Measurements from ENCODE around the gene EBLN2.

The EBLN2 gene

DNA sequence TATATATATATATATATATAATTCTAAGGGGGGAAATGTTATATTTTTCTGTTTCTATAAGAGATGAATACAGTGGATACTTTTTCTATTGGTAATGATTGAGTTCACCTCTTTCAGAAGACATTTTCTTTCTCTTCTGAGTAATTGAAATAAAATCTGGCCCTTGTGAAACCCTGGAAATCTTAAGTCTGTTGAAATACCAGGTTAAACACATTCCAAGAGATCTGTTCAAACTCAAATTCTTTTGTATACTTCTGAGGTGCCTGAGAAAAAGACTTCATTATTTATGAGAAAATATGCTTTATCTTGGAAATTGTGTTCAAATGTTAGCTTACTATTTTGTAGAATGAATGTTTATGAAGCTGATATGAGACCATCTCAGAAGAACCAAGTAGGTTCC lies 4.8 kb downstream of the EBLN2 start:
- DNase-seq (ENCODE audit: low read depth), result peak; percentile 82

DNA sequence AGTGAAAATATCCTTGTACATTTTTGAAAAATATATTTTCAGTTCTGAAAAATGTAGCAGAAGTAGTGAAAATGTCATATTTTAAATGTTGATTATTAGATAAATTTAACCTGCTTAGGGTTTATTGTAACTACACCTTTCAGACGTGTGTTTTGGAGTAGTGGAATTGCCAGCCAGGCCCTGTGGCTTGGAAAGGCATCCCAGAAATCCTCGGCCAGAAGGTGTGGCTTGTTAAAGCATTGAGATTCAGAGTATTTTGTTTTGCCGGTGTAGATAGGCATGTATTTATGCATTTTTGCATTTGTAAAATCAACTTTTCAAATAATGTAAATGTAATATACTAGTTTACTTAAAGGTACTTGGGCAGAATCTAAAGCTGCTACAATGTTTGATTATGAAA lies 7.0 kb downstream of the EBLN2 start:
- DNase-seq (ENCODE audit: low read depth), result peak; percentile 19

DNA sequence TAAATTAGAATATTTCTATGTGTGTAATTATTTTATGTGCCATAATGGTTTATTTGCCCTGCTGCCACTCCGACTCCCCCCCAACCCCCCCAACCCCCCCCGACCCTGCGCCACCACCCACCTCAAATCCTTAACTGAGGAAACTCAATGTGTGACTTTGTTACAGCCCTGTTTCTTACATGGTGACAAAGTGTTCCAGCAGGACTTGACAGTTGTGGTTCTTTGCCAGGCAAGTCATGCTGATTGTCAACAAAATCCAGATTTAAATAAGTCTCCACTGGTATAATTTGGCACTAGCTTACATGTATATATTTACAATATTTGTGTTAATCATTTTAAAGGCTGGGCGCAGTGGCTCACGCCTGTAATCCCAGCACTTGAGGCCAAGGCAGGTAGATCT lies 7.7 kb downstream of the EBLN2 start:
- no peak for DNase-seq (ENCODE audit: low read depth)

DNA sequence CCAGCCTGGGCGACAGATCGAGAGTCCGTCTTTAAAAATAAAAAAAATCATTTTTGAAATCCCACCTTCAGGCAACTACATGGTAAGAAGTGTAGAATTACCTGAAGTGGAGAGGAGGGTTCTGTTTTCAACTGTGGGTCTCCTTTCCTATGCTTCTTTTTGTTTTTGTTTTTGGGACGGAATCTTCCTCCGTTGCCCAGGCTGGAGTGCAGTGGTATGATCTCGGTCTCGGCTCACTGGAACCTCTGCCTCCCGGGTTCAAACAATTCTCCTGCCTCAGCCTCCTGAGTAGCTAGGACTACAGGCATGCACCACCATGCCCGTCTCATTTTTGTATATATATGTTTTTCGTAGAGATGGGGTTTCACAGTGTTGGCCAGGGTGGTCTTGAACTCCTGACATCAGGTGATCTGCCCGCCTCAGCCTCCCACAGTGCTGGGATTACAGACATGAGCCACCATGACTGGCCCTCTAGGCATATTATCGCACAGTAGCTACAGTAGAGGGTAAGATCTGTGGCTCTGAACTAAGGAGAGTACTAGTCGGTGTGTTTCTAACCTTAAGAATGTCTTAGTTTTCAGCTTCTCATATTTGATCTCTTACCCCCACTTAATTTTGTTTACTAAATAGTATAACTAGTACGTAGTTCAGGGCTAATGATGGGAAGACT lies 8.5 kb downstream of the EBLN2 start:
- DNase-seq (ENCODE audit: low read depth), result no peak

DNA sequence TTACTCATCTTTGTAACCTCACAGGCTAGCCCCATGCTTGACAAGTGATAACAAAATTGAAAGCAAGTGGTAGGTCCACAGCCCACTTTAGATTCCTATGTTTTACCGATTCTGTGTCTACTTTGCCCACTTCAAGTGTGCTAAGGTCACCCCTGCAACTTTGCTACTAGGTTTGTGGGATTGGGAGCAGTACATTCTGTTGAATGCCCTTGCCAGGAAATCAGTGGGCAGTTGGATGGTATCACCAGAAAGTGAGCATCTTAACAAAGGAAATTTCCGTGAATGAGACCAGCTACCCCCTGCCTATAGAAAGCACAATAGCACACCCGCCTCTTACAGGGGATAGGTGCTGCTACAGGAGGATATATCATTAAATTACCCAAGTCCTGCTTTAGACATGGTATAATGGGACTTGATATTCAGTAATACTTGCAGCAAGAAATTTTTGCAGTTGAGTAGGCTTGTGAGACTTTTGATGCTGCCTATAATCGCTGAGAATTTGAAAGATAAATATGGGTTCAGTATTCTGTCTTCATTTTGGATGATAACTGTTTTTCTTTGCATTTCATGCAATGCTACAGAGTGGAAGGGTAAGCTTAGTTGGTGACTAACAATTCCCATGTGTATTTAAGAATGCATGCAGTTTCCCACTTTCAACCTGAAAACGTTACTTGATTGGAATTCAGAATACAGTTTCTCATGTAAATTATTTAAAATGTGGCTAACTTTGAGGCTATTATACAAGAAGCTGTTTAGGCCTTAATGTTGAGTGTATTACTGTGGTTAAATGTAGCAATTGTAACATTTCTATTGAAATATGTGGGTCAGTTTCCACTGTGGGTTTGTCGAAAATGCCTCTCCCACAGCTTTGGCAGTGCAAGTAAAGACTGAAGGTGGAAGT lies 9.5 kb downstream of the EBLN2 start:
- peak; percentile 90 for DNase-seq (ENCODE audit: low read depth)

DNA sequence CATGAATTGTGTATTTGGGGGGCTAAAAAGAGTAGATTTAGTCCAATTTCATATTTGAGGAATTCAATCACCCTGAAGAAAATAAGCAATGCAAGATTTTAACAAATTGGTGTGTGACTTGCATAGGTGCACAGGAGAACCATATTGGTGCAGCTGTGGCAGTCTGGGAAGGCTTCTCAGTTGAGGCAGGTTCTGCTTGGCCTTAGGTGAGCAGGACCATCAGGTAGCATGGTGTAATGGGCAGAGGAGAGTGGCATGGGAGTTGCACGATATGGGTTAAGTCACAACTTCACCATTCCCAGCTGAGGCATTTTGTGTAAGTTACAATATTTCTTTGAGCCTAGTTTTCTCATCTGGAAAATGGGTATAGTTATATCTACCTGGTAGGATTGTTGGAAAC lies 10.5 kb downstream of the EBLN2 start:
- no peak for DNase-seq (ENCODE audit: low read depth)

DNA sequence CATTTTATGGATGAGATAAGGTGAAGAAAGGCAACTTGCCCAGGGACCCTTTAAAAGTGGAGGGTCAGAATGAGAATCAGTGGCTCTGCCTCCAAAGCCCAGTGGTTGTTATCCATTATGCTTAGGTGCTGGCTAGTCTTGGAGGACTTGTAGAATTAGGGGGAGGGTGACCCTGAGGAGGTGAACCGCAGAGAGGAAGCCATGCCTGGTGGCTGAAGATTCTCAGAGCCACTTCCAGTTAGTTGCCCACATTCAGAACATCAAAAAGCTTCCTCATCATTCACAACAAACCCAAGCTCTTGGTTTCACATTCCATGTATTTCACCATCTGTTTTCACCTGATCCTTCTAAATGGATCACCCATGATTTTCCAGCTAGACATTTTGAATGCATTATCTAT lies 11.2 kb downstream of the EBLN2 start:
- DNase-seq (ENCODE audit: low read depth), result peak; percentile 58

DNA sequence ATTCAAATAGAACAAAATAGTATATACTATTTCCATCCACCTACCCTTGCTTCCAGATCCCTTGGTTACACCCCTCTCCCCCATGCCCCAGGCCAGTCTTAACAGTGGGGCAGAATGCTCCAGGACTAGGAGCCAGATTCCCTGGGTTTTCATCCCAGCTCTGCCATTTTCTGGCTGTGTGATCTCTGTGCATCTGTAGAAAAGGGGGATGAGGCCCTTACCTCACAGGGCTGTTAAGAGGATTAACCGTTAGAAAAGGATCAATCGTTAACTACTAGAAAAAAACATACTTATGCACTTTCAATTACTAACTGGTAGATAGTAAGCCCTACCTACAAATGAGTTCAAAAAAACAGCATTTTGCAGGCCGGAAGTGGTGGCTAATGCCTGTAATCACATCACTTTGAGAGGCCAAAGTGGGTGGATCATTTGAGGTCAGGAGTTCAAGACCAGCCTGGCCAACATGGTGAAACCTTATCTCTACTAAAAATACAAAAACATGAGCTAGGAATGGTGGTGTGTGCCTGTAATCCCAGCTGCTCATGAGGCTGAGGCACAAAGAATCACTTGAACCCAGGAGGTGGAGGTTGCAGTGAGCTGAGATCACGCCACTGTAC lies 11.7 kb downstream of the EBLN2 start:
- DNase-seq (ENCODE audit: low read depth), result peak; percentile 62

DNA sequence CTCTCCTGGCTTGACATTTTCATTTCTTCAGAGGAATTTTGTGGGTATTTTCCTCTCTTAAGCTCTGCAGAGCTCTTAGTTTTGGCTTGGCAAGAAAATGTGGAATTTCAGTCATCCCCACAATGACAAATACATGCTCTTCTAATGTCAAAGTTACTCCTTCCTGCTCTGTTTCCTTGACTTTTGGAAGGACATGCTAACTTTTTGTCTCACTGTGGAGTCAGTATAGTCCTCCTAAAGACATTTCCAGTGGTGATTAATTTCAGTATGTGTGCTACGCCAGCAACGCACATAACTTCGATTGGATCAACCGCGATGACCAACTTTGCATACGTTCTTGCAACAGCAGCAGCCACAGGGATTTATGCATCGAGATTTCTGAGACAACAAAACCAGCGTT lies 13.3 kb downstream of the EBLN2 start:
- peak; percentile 90 for DNase-seq (ENCODE audit: low read depth)

DNA sequence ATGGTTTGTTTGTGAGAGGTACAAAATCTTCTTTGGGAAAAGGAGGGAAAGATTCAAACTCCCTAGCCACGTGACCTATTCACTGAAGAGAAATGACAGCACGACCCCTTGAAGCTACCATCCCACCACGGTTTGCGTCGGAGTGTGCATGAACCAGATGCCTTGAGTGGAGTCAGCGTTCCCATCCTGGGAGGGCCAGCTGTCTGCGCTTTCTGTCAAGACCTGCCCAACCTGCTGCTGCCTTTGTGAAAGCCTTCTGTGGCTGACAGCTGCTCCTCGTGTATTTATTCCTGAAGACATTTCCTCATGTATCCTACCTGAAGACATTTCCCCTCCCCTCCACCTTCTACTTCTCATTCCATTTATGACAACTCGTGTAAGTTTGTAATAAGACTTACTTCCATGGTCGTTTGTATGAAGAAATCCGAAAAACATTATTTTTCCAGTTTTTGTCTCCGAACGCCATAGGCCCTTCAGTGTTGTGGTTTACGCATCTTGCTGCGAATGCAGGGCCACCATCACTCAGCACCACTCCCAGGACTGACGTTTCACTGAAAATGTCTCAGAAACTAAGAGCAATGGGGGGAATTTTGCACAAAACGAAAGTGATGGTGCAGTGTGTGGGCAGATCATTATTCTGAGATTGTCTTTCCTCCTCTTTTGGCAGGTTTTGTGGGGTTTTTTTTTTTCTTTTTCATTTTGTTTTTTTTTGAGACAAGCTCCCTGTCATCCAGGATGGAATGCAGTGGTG lies 18.9 kb downstream of the EBLN2 start:
- DNase-seq (ENCODE audit: low read depth), result peak; percentile 11

DNA sequence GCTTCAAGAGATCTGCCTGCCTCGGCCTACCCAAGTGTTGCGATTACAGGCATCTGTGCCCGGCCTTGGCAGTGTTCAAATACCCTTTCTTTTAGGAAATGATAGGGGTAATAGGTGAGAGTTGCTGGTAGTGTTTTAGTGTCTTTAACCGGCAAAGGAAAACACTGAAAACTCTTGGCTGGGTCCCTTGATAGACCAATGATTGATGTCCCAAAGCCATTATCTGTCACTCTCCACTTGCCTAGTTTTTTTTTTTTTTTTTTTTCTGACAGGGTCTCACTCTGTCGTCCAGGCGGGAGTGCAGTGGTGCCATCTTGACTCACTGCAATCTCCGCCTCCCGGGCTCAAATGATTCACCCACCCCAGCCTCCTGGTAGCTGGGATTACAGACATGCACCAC lies 19.7 kb downstream of the EBLN2 start:
- no peak for DNase-seq (ENCODE audit: low read depth)

DNA sequence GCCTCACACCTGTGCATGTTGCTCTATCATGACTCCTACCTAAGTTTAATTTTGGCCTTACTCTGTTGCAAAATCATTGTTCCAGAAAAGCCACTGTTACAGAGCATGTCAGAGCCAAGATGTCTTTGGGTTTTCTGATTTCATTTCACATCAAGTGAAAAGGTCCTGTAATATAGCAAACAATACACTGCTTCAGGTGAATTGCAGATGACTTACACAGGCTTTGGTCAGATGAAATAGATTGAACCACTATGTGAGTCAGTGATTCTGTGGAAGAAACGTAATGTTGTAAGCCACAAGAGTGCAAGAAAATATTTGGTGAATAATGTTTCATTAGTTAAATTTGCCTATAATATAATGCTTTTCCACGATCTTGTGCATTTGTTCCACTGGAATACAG lies 22.7 kb downstream of the EBLN2 start:
- peak; percentile 26 for DNase-seq (ENCODE audit: low read depth)

DNA sequence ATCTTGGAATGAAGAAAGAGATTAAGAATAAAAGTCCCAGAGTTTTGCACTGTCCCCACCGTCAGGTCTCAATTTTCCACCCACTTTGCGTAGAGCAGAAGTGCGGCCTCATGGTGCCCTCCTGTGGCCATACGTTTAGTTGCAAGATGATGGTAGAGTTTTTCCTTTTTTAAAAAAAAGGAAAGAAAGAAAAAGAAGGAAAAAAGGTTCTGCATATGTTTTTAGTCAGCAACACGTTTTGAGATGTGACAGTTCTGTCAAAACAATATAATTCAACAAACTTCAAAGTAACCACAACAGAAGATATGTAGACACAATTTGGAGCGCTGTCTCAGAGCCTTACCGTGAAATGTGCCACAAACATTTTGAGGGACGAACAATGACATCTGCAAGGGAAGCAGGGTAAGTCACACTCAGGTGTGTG lies 24.6 kb downstream of the EBLN2 start:
- DNase-seq (ENCODE audit: low read depth), result peak; percentile 26

DNA sequence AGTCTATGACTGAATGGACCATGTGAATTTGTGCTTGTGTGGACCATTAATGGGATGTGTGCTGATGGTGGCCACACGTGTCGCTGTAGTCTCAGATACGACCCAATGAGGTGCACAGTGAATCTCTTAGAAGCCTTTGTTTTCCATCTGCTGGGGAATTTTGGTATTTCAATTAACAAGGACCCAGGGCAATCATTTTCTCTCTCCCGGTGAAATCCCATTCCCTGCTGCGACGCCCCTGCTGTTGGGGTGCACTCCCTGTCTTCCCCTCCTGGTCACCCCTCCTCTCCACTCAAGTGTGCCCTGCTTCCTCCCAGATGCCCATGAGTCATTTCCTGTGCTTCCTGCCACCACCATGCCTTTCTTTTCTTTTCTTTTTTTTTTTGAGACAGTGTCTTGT lies 32.7 kb downstream of the EBLN2 start:
- DNase-seq (ENCODE audit: low read depth), result peak; percentile 23

DNA sequence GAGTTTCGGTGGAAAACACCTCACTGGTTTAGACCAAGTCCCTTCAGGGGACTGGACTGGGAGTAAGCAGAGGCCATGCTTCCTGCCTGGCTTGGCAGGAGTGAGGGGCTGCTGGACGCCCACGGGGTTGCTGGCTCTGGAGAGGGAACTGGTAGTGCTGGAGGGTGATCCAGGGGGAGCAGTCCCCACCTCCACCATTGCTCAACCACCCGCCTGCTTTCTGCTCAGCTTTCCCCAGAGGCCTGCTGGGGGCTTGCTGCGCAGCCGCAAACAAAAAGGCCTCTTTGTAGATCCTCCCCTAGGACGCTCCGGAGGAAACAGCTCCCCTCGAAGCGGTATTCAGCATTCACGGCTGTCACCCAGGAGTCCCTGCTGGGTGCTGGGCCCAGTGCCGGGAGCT lies 33.5 kb downstream of the EBLN2 start:
- peak; percentile 27 for DNase-seq (ENCODE audit: low read depth)

DNA sequence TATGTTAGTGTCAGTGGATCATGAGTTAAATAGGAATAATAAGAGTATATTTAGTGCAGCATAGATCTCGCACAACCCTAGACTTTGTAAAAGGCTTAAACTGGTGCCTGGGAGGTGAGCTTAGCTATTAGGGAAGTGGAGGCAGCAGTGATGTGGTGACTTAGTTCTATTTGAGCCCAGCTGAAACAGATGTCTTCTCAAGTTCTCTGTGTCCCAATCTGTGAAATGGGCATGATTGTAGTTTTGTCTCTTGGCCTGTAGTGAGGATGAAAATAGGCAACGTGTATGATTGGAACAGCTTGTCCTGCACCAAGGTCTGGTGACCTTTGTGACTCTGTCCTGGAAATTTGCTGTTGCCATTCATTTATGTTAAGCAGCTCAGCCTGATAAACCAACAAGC lies 34.7 kb downstream of the EBLN2 start:
- no peak for DNase-seq (ENCODE audit: low read depth)

DNA sequence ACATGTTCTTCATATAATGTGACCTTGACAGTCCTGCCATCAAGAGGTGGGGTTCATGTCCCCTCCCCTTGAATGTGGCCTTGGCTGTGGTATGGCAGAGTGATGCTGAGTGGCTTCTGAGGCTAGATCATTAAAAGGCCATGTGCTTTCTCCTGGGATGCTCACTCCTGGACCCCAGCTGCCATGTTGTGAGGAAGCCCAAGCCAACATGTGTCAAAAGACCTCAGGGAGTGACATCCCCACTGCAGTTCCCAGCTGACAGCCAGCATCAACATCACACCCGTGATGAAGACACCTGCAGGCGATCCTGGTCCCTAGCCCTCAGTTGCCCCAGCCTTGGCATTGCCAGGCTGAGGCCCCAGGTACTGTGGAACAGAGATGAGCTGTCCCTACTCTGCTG lies 36.6 kb downstream of the EBLN2 start:
- no peak for DNase-seq (ENCODE audit: low read depth)

DNA sequence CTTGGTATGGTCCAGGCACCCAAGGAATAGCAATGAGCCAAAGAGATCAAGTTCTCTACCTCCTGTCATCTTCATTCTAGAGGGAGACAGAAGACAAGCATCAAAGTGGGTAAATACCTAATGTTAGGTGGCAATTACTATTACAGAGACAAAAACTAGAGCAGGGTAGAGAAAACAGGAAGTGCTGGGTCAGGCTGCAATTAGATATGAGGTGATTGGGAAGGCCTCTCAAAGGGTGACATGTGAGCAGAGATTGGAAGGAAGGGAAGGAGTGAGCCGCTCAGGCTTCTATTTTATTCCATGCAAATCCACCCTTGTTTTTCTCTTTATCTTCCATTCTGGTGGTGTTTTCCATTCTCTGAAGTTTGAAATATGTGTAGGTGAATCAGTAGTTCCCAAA lies 37.4 kb downstream of the EBLN2 start:
- no peak for DNase-seq (ENCODE audit: low read depth)

DNA sequence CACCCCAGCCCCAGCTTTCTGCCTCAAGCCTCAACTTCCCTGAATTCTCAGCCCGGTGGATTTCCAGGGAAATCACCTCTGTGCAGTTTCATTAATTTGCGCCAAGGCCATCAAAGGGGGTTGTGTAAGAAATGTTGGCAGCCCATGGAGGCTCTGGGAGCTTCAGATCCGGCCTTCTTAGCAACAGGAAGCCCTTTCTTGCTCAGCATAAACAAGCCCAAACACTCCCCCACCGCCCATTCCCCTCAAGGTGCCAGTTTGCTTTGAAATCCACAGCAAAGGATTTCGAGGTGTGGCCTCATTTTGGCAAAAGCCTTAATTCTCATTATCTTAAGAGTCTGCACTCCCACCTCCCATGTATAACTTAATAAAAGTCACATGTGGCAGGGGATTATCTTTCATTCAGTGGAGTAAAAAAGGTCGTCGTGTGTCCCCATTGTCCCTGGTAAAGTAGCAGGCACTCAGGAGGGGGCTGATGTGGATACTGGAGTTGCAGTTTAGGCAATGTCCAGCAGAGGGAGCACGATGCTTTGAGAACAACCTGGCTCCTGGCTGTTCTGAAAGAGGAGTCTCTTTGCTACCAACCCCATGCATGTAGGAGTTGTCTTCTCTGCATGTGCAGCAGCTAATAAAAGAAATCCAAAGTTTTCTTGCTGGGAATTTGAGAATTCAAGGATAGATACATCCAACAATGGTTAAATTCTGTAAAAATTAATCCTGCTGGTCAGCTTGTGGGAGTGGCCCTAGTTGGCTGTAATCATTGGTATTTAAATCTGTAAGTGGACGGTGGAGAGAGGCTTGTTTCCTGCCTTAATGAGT lies 39.5 kb downstream of the EBLN2 start:
- peak; percentile 66 for DNase-seq (ENCODE audit: low read depth)

DNA sequence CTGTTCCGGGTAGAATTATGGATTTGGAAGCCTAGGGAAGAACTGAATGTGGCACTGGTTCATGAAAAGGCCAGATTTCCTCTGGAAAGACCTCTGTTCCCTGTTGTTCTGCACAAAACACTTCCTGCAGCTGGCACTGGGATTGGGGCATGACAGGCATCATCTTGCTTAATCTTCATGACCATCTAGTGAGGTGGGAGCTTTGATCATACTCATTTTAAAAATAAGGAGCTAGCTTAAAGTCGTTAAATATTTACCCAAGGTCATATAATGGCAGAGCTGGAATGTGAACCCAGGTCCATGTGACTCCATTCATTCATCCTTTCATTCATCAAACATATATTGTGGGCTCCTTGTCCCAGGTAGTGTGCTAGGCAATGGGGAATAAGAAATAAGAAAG lies 40.4 kb downstream of the EBLN2 start:
- no peak for DNase-seq (ENCODE audit: low read depth)

DNA sequence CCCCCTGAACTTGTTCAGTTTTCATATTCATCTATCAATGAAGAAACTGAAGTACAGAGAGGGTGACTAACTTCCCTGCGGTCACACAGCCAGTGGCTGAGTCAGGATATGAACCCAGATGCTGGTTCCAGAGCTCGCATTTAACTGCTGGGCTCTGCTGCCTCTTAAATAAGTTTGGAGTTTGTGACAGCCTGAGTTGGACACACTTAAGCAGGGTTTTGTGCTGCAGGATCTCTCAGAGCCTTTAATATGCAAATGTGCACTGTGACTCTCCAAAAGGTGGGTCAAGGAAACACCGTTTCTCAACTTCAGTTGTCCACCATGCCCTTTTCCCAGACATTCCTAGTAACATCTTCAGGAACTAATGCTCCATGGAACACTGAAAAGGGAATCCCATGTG lies 45.8 kb downstream of the EBLN2 start:
- no peak for DNase-seq (ENCODE audit: low read depth)

Data from amniotic epithelial cell (primary cell).